NCI-H2171 (cell line): ENCODE data around the gene ARRDC5.
A peak's percentile ranks its signal among the peaks of the same experiment; 100 is the strongest.
"Not testable (repeated sequence)": the region's sequence is repeated elsewhere in the genome, so short reads cannot be mapped to it uniquely, and the experiment has no call there.

ENCODE experiments used
- DNase-seq: peaks from one replicate; lab custom pipeline; 2025; lab: John Stamatoyannopoulos, UW

Gene ARRDC5

GRCh38 chr19:4909897-4910593, 7.3 kb upstream of the ARRDC5 start:
- peak; percentile 95 for DNase-seq

- DNase-seq, result peak; percentile 88
Observed at GRCh38 chr19:4909156-4909896, 6.6 kb upstream of the ARRDC5 start, which contains the start of gene UHRF1. TSS of gene UHRF1 (plus strand) at chr19:4909501. CDS start at chr19:4910886, 1,385 bp downstream.

GRCh38 chr19:4908781-4909155, 6.1 kb upstream of the ARRDC5 start:
- no peak for DNase-seq

GRCh38 chr19:4908360-4908759, 5.7 kb upstream of the ARRDC5 start:
- DNase-seq, result no peak

GRCh38 chr19:4906963-4907362, 4.3 kb upstream of the ARRDC5 start:
- no peak for DNase-seq

GRCh38 chr19:4904481-4904880, 1.8 kb upstream of the ARRDC5 start:
- DNase-seq, result no peak

GRCh38 chr19:4900879-4901278, 1.8 kb downstream of the ARRDC5 start:
- not testable (repeated sequence) for DNase-seq

- DNase-seq, result no peak
Observed at GRCh38 chr19:4897146-4897545, 5.5 kb downstream of the ARRDC5 start.

- no peak for DNase-seq
Observed at GRCh38 chr19:4896372-4896771, 6.3 kb downstream of the ARRDC5 start.

GRCh38 chr19:4892962-4893361, 9.7 kb downstream of the ARRDC5 start:
- DNase-seq, result not testable (repeated sequence)

GRCh38 chr19:4891066-4891465, 11.6 kb downstream of the ARRDC5 start:
- no peak for DNase-seq

GRCh38 chr19:4889034-4889815, 13.5 kb downstream of the ARRDC5 start:
- DNase-seq, result peak; percentile 64

- not testable (repeated sequence) for DNase-seq
Observed at GRCh38 chr19:4887803-4888202, 14.9 kb downstream of the ARRDC5 start.

- DNase-seq, result not testable (repeated sequence)
Observed at GRCh38 chr19:4884993-4885392, 17.7 kb downstream of the ARRDC5 start.

GRCh38 chr19:4882874-4883273, 19.8 kb downstream of the ARRDC5 start:
- DNase-seq, result not testable (repeated sequence)

GRCh38 chr19:4879041-4879440, 23.7 kb downstream of the ARRDC5 start:
- no peak for DNase-seq

- DNase-seq, result no peak
Observed at GRCh38 chr19:4878491-4878968, 24.2 kb downstream of the ARRDC5 start.

GRCh38 chr19:4877753-4878490, 24.8 kb downstream of the ARRDC5 start:
- no peak for DNase-seq

- DNase-seq, result no peak
Observed at GRCh38 chr19:4873930-4874329, 28.8 kb downstream of the ARRDC5 start.

GRCh38 chr19:4871711-4872110, 31.0 kb downstream of the ARRDC5 start:
- no peak for DNase-seq

- no peak for DNase-seq
Observed at GRCh38 chr19:4870025-4870700, 32.5 kb downstream of the ARRDC5 start.
